NCI-H146 treated with DMSO at 0.1 percent for 48 hours (cell line): ENCODE data around the gene ZNF836.
A peak's percentile ranks its signal among the peaks of the same experiment; 100 is the strongest.
"Not testable (repeated sequence)": the region's sequence is repeated elsewhere in the genome, so short reads cannot be mapped to it uniquely, and the experiment has no call there.

Experiments used
- DNase-seq: peaks from one replicate; lab custom pipeline; 2025; ENCODE audit not compliant: unreplicated experiment; lab: John Stamatoyannopoulos, UW

The ZNF836 gene

DNA sequence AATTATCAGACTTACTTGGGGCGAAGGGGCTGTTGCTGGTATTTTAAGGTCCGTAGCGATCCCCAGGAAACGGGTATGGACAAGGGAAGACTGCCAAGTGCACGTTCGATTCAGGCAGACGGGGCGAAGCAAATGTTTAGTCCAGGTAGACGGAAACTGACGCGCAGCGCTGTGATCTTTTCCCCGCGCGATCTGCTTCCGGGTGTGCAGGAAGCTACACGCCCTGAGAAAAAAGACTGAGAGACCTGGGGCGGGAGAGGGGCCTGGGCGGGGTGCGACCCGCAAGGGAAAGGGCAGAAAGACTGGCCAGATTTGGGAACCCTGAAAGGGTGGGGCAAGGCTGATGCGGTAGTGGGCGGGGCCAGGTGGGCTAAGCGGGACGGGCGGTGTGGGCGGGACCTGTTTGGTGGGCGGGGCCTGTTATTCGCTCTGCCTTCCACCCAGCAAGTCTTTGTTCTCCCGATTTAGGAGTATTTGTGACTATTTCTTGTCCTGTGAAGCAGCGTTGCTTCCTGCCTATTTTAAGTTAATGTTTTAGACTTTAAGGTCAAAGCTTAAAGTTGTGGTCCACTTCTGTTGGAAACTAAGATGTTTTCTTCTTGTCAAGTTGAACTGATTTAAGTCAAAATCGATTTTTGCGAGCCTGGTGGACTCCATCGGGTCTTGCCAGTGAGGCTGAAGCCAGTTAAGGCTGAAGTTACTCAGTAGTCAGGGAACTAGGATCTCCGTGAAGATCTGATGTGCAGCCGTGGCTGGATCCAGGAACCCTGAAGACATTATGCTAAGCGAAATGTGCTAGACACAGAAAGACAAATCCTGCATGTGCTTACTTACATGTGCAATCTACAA is at the start of gene ZNF836:
TSS of gene ZNF836 (minus strand) at position 301 of the 849 bp plus-strand sequence. CDS start 3,549 bp downstream, outside the sequence.
- peak; percentile 92 for DNase-seq

- no peak for DNase-seq
These were observed 49.6 kb upstream of the ZNF836 start for GRCh38 chr19:52221031-52221430.

- no peak for DNase-seq
These were observed 48.2 kb upstream of the ZNF836 start for GRCh38 chr19:52219611-52220010.

GRCh38 chr19:52217576-52217975 is 46.2 kb upstream of the ZNF836 start:
- no peak for DNase-seq

- no peak for DNase-seq
These were observed 45.0 kb upstream of the ZNF836 start for GRCh38 chr19:52216401-52216800.

DNA sequence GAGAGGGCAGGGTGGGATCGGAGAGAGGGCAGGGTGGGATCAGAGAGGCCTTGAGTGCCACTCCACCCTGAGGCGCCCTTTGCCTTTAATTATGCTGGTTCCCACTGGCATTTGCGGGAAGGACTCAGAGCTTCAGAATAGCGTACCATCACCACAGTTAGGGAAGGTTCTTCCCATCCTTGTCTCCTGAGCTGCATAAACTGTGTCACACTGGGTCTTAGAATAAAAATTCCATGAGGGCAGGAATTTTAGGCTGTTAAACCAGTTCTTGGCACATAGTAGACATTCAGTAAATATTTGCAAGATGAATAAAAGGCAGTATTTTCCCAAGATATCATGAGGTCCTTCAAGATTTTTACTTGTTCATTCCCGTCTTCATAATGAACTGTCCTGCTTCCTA is 42.8 kb upstream of the ZNF836 start:
- DNase-seq: no peak

GRCh38 chr19:52212572-52213255 is 41.3 kb upstream of the ZNF836 start:
- no peak for DNase-seq

GRCh38 chr19:52211926-52212571 is 40.6 kb upstream of the ZNF836 start:
- no peak for DNase-seq

DNA sequence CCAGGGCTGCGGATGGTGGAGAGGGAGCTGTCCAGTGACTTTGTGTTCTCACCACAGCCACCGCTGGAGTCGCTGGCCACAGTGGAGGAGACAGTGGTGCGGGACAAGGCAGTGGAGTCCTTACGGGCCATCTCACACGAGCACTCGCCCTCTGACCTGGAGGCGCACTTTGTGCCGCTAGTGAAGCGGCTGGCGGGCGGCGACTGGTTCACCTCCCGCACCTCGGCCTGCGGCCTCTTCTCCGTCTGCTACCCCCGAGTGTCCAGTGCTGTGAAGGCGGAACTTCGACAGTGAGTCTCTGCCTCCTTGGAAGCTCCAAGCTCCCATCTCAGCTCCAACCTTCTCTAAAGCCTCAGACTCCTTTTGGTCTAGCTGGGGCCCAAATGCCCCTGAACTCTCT is 39.8 kb upstream of the ZNF836 start:
- DNase-seq: no peak

DNA sequence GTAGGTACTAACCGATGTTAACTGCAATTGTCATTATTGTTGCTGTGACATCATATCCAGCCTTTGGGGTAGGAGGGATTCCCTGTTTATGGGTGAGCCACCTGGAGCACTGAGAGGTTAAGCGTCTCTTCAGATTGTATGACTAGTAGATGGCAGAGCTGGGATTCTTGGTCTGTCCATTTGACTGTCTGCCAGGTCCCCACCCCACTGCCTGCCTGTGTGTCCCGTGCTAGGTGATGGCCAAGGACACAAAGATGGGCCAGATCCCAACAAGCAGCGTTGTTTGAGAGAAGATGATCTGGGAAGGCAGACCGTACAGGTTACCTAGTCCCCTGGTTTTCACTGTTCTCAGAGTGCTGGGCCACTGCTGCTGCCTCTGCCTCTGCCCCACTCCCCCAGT is 35.1 kb upstream of the ZNF836 start:
- no peak for DNase-seq

DNA sequence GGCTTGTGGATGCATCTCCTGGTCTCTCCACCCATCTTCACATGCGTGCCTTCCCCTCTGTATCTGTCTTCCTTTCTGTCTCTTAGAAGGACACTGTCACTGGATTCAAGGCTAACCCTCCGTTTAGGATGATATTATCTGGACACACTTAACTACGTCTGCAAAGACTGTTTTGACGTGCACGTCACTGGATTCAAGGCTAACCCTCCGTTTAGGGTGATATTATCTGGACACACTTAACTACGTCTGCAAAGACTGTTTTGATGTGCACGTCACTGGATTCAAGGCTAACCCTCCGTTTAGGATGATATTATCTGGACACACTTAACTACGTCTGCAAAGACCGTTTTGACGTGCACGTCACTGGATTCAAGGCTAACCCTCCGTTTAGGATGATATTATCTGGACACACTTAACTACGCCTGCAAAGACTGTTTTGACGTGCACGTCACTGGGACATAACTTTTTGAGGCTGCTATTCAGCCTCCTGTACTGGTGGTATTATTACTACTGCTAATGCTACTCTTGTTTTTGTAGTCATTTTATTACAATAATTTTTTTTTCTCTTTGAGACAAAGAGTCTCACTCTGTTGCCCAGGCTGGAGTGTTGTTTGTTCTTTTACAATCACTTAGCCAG is 29.5 kb upstream of the ZNF836 start:
- not testable (repeated sequence) for DNase-seq

DNA sequence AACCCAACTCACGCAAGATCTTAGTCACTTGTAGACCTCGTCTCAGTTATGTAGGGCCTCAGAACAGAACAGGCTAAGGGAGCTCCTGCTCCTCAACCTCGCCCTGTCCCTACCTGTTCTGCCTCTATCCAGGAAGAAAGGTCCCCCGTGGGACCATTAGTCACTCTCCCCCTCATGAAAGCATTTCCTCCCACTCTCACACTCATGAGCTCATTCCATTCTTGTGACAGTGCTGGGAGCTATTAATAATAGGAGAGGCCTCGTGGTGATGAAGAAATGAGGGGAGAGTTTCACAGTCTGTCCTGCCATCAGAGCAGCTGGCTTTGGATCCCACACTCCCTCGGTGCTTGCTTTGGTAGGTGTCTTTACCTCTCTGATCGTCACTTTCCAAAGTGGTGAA is 28.6 kb upstream of the ZNF836 start:
- DNase-seq: no peak

- no peak for DNase-seq
These were observed 27.3 kb upstream of the ZNF836 start for GRCh38 chr19:52198678-52199077.

- no peak for DNase-seq
These were observed 26.5 kb upstream of the ZNF836 start for GRCh38 chr19:52197964-52198363.

GRCh38 chr19:52196256-52196967 is 25.0 kb upstream of the ZNF836 start:
- DNase-seq: no peak

GRCh38 chr19:52191951-52192350 is 20.5 kb upstream of the ZNF836 start:
- no peak for DNase-seq

GRCh38 chr19:52191389-52191788 is 20.0 kb upstream of the ZNF836 start:
- DNase-seq: no peak

GRCh38 chr19:52190487-52191293 is 19.3 kb upstream of the ZNF836 start:
- DNase-seq: no peak

GRCh38 chr19:52189735-52190486 is 18.5 kb upstream of the ZNF836 start, which contains the start of gene PPP2R1A:
TSS of gene PPP2R1A (plus strand) at chr19:52190052. CDS start at chr19:52190097, 45 bp downstream.
- peak; percentile 100 for DNase-seq
